ENCODE results near the gene TOPORS. TPM values are rescaled to one million over a fixed set of nuclear protein-coding genes. Genes with fewer than 3 reads are reported as not detected.

The TOPORS gene
- total RNA-seq, 4 donors from 2014 or later: 18.1 to 21.5 (median 18.3) TPM

DNA sequence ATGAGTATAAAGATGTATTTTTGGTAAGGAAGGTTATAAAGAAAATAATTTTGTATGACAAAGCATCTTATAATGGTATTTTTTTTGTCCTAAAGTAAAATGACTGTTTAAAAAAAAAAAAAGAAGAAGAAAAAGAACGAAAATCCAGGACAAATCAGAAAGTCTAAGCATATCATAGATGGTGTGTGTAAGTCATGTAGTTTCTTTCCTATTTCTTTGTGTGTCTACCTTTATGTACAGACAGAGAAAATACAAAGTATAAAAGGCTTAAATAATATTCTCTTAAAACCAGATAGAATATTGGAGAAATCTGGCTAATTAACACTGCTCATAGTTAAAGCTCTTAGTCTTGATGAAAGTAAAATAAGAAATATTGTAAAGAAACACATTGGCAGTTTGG is 34.1 kb downstream of the TOPORS start:
- H3K4me3 ChIP-seq (ENCODE audit: low read depth, poor library complexity, severe bottlenecking): no peak overlapping the region
- TF ChIP-seq POLR2A (IDR thresholded peaks at IDR 0.05): no peak
- TF ChIP-seq, protein P1, sequence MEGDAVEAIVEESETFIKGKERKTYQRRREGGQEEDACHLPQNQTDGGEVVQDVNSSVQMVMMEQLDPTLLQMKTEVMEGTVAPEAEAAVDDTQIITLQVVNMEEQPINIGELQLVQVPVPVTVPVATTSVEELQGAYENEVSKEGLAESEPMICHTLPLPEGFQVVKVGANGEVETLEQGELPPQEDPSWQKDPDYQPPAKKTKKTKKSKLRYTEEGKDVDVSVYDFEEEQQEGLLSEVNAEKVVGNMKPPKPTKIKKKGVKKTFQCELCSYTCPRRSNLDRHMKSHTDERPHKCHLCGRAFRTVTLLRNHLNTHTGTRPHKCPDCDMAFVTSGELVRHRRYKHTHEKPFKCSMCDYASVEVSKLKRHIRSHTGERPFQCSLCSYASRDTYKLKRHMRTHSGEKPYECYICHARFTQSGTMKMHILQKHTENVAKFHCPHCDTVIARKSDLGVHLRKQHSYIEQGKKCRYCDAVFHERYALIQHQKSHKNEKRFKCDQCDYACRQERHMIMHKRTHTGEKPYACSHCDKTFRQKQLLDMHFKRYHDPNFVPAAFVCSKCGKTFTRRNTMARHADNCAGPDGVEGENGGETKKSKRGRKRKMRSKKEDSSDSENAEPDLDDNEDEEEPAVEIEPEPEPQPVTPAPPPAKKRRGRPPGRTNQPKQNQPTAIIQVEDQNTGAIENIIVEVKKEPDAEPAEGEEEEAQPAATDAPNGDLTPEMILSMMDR (IDR thresholded peaks at IDR 0.05): no peak
- intact Hi-C loops (cut with DNase I; ENCODE audit: low total_unique reads): no loop called here
- WGBS, 2 donors: 94 to 97% methylated on average over 1 of the region's 1 CpG
- DNase-seq (ENCODE audit: low spot score in 2 of 2): no peak

DNA sequence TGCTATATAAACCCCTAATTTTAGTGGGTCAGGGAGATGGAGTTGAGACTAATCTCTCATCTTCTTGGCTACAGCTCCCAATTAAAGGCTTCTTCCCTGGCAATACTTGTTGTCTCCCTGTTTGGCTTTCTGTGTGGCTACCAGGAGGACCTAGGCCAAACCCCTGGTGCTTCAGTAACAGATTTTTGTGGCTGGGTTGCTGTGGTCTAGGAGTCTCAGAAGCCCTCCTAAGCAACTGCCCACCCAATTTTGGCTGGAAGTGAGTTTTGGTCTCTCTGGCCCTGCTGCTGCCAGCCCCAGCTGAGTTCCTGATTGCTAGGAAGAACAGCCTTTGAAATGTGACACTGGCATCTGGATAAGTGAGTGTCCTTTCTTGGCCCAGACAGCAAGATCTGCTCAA is 36.1 kb downstream of the TOPORS start:
- no peak for DNase-seq (ENCODE audit: low spot score in 2 of 2)
- intact Hi-C loops (cut with DNase I; ENCODE audit: low total_unique reads): no loop called here
- no peak for TF ChIP-seq POLR2A (IDR thresholded peaks at IDR 0.05)
- TF ChIP-seq, protein P1 (IDR thresholded peaks at IDR 0.05): no peak
- H3K4me3 ChIP-seq (ENCODE audit: low read depth, poor library complexity, severe bottlenecking): no peak overlapping the region

DNA sequence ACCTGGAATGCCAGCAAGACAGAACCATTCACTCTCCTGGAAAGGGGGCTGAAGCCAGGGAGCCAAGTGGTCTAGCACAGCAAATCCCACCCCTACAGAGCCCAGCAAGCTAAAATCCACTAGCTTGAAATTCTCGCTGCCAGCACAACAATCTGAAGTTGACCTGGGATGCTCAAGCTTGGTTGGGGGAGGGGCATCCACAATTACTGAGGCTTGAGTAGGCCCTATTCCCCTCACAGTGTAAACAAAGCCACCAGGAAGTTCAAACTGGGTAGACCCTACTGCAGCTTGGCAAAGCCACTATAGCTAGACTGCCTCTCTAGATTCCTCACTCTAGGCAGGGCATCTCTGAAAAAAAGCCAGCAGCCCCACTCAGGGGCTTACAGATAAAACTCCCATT is 43.7 kb downstream of the TOPORS start:
- no peak for DNase-seq (ENCODE audit: low spot score in 2 of 2)
- intact Hi-C loops (cut with DNase I; ENCODE audit: low total_unique reads): no loop called here
- 100% methylated on average over 1 of the region's 1 CpG for WGBS, 2 donors
- H3K4me3 ChIP-seq (ENCODE audit: low read depth, poor library complexity, severe bottlenecking): no peak overlapping the region
- TF ChIP-seq, protein P1 (IDR thresholded peaks at IDR 0.05): no peak
- TF ChIP-seq POLR2A (IDR thresholded peaks at IDR 0.05): no peak

DNA sequence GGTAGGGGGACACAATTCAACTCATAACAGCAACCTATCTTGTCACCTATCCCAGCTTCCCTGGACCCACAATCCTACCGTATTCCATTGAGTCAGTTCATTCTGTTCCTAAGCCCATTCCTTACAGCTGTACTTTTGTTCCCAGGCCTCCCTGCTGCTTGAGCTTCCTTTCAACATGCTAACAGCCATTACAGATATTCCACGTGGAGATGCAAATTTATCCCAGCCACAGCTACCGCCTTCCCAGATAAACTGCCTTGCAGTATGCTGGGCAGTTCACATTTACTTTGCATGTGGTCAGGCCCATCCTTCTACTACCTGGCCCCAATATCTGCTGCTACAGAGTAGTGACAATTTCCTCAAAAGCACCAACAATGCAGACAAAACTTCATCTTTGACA is 49.4 kb downstream of the TOPORS start:
- no peak overlapping the region for H3K4me3 ChIP-seq (ENCODE audit: low read depth, poor library complexity, severe bottlenecking)
- 90 to 92% methylated on average over 3 of the region's 3 CpGs for WGBS, 2 donors
- no peak for DNase-seq (ENCODE audit: low spot score in 2 of 2)
- intact Hi-C loops (cut with DNase I; ENCODE audit: low total_unique reads): no loop called here
- TF ChIP-seq, protein P1 (IDR thresholded peaks at IDR 0.05): no peak
- no peak for TF ChIP-seq POLR2A (IDR thresholded peaks at IDR 0.05)

DNA sequence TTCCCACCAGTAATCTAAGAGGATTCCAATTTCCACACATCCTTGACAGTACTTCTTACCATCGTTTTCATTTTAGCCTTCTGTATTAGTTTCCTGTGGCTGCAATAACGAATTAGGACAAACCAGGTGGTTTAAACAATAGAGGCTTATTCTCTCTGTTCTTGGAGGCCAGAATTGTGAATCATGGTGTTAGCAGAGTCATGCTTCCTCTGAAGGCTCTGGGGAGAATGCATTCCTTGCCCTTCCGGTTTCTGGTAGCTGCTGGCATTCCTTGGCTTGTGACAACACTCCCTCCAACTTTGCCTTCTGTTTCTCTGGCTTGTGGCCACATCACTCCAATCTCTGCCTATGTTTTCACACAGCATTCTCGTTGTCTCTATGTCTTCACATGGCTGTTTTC is 49.9 kb downstream of the TOPORS start:
- no peak overlapping the region for H3K4me3 ChIP-seq (ENCODE audit: low read depth, poor library complexity, severe bottlenecking)
- TF ChIP-seq POLR2A (IDR thresholded peaks at IDR 0.05): no peak
- TF ChIP-seq, protein P1 (IDR thresholded peaks at IDR 0.05): no peak
- intact Hi-C loops (cut with DNase I; ENCODE audit: low total_unique reads): no loop called here
- no peak for DNase-seq (ENCODE audit: low spot score in 2 of 2)
- 61 to 70% methylated on average over 4 of the region's 4 CpGs for WGBS, 2 donors

DNA sequence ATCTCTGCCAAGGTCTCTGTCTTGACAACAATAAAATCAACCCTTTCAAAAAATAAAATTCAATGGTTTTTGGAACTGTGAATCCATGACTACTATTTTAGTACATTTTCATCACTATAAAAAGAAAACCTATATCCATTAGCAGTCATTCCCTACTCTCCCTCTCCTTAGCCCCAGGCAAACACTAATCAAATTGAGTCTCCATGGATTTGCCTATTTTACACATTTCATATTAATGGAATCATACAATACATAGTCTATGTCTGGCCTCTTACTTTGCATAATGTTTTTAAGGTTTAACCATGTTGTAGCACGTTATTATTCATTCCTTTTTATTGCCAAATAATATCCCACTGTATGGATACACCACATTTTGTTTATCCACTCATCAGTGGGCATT is 50.5 kb downstream of the TOPORS start:
- DNase-seq (ENCODE audit: low spot score in 2 of 2): no peak
- intact Hi-C loops (cut with DNase I; ENCODE audit: low total_unique reads): no loop called here
- H3K4me3 ChIP-seq (ENCODE audit: low read depth, poor library complexity, severe bottlenecking): no peak overlapping the region
- 68% methylated on average over 1 of the region's 1 CpG for WGBS, 2 donors
- TF ChIP-seq POLR2A (IDR thresholded peaks at IDR 0.05): no peak
- TF ChIP-seq, protein P1 (IDR thresholded peaks at IDR 0.05): no peak
